WTC11 (cell line): ENCODE results near the gene CPTP. TPM values are rescaled to one million over a fixed set of nuclear protein-coding genes. Genes with fewer than 3 reads are reported as not detected.

Experiments
- ATAC-seq: fragments of 200-7000 bp; cut with Tn5 transposase; 2 replicates; pipeline ENCODE4 v1.10.0; 2021; ENCODE audit warnings: mild to moderate bottlenecking, moderate library complexity
- CTCF ChIA-PET: fragments of 300-600 bp; sonication (Branson Sonifier 250); formaldehyde crosslinking; loops from one replicate; lab custom pipeline; 2021; ENCODE audit warnings: antibody characterized with exemption; lab: Charles Lee
- POLR2A ChIA-PET: fragments of 350-600 bp; sonication (Branson Sonifier 250); formaldehyde crosslinking; loops from one replicate; lab custom pipeline; 2021; ENCODE audit warnings: antibody characterized with exemption; lab: Charles Lee
- DNase-seq: peaks from one replicate; pipeline ENCODE4 v3.0.0; 2021; ENCODE audit warnings: low spot score
- H3K27ac Mint-ChIP-seq: 2 replicates; pipeline ENCODE4 v1.8.0; 2021; ENCODE audit warnings: mixed read lengths
- H3K27me3 Mint-ChIP-seq: 2 replicates; pipeline ENCODE4 v1.8.0; 2021; ENCODE audit warnings: low read depth, mild to moderate bottlenecking, moderate library complexity, mixed read lengths
- H3K36me3 Mint-ChIP-seq: 2 replicates; pipeline ENCODE4 v1.8.0; 2021; ENCODE audit warnings: mixed read lengths
- H3K4me1 Mint-ChIP-seq: 2 replicates; pipeline ENCODE4 v1.8.0; 2022; ENCODE audit warnings: mixed read lengths
- H3K4me3 Mint-ChIP-seq: 2 replicates; pipeline ENCODE4 v1.8.0; 2021; ENCODE audit warnings: mild to moderate bottlenecking, moderate library complexity, mixed read lengths
- H3K9me3 Mint-ChIP-seq: 2 replicates; pipeline ENCODE4 v1.8.0; 2021; ENCODE audit warnings: mixed read lengths
- ARID4B ChIP-seq: sonication (generic); formaldehyde crosslinking; IDR thresholded peaks from 2 replicates; pipeline ENCODE4 v1.8.0; 2023; ENCODE audit warnings: missing genetic modification reagents, mild to moderate bottlenecking, borderline replicate concordance
- E2F5 ChIP-seq: sonication (generic); formaldehyde crosslinking; IDR thresholded peaks from 2 replicates; pipeline ENCODE4 v1.8.1; 2022; ENCODE audit warnings: mild to moderate bottlenecking, moderate library complexity, missing genetic modification reagents
- ETV6 ChIP-seq: sonication (generic); formaldehyde crosslinking; IDR thresholded peaks from 2 replicates; pipeline ENCODE4 v1.8.1; 2022; ENCODE audit warnings: mild to moderate bottlenecking, missing genetic modification reagents
- FOXJ3 ChIP-seq: sonication (generic); formaldehyde crosslinking; IDR thresholded peaks from 2 replicates; pipeline ENCODE4 v1.9.0; 2021; ENCODE audit warnings: missing genetic modification reagents, mild to moderate bottlenecking, borderline replicate concordance
- FOXK1 ChIP-seq: sonication (generic); formaldehyde crosslinking; IDR thresholded peaks from 2 replicates; pipeline ENCODE4 v1.8.0; 2022; ENCODE audit warnings: mild to moderate bottlenecking, moderate library complexity, missing genetic modification reagents
- FOXP1 ChIP-seq: sonication (generic); formaldehyde crosslinking; IDR thresholded peaks from 2 replicates; pipeline ENCODE4 v1.8.0; 2022; ENCODE audit warnings: missing genetic modification reagents, mild to moderate bottlenecking, moderate library complexity, borderline replicate concordance
- GABPB1 ChIP-seq: sonication (generic); formaldehyde crosslinking; IDR thresholded peaks from 2 replicates; pipeline ENCODE4 v1.8.1; 2023; ENCODE audit warnings: mild to moderate bottlenecking, missing genetic modification reagents
- IRF1 ChIP-seq: sonication (generic); formaldehyde crosslinking; IDR thresholded peaks from 2 replicates; pipeline ENCODE4 v1.8.0; 2023; ENCODE audit warnings: missing genetic modification reagents
- JAZF1 ChIP-seq: fragments of 250-450 bp; sonication (Bioruptor Pico); IDR thresholded peaks from 2 replicates; pipeline ENCODE4 v1.9.0; 2021; ENCODE audit warnings: moderate library complexity, mild to moderate bottlenecking, inconsistent platforms
- MAX ChIP-seq: sonication (generic); formaldehyde crosslinking; IDR thresholded peaks from 2 replicates; pipeline ENCODE4 v1.8.0; 2022; ENCODE audit warnings: mild to moderate bottlenecking, missing genetic modification reagents
- MYBL2 ChIP-seq: sonication (generic); formaldehyde crosslinking; IDR thresholded peaks from 2 replicates; pipeline ENCODE4 v1.8.1; 2023; ENCODE audit warnings: mild to moderate bottlenecking, moderate library complexity, missing genetic modification reagents
- OVOL2 ChIP-seq: fragments of 250-450 bp; sonication (Bioruptor Pico); IDR thresholded peaks from 2 replicates; pipeline ENCODE4 v1.9.0; 2021; ENCODE audit warnings: mild to moderate bottlenecking, borderline replicate concordance
- RELA ChIP-seq: sonication (generic); formaldehyde crosslinking; IDR thresholded peaks from 2 replicates; pipeline ENCODE4 v1.8.1; 2022; ENCODE audit warnings: missing genetic modification reagents, mild to moderate bottlenecking, borderline replicate concordance
- RORB ChIP-seq: fragments of 250-450 bp; sonication (Bioruptor Pico); IDR thresholded peaks from 2 replicates; pipeline ENCODE4 v1.9.0; 2021; ENCODE audit warnings: mild to moderate bottlenecking
- STAT6 ChIP-seq: sonication (generic); formaldehyde crosslinking; conservative IDR thresholded peaks from 2 replicates; pipeline ENCODE4 v1.8.1; 2023; ENCODE audit warnings: mild to moderate bottlenecking, low read depth, missing genetic modification reagents, moderate library complexity
- TEAD4 ChIP-seq: sonication (generic); formaldehyde crosslinking; IDR thresholded peaks from 2 replicates; pipeline ENCODE4 v1.8.0; 2022; ENCODE audit warnings: mild to moderate bottlenecking, missing genetic modification reagents
- TP53 ChIP-seq: sonication (generic); formaldehyde crosslinking; IDR thresholded peaks from 2 replicates; pipeline ENCODE4 v1.8.1; 2023; ENCODE audit warnings: mild to moderate bottlenecking, missing genetic modification reagents
- ZNF263 ChIP-seq: sonication (generic); formaldehyde crosslinking; IDR thresholded peaks from 2 replicates; pipeline ENCODE4 v1.8.1; 2022; ENCODE audit warnings: low read depth, mild to moderate bottlenecking, moderate library complexity, missing genetic modification reagents
- total RNA-seq: library from RNA; stranded (reverse); gene quantifications from 3 replicates; pipeline ENCODE4 v1.2.3, GENCODE V29; 2021

The CPTP gene
- total RNA-seq, 1 experiment from 2014 or later, result 14.4 TPM

GRCh38 chr1:1307923-1308755 is 16.5 kb upstream of the CPTP start, which contains the start of the genes ACAP3 and PUSL1 (continued):
- TF ChIP-seq JAZF1 (CRISPR knock-in tag), result no peak
- TF ChIP-seq ETV6 (CRISPR knock-in tag), result peak; percentile 18; the same call in 1 of the 2 replicates
- TF ChIP-seq FOXJ3 (CRISPR knock-in tag), result no peak
- TF ChIP-seq GABPB1 (CRISPR knock-in tag), result peak; percentile 17; the same call in 1 of the 2 replicates
- TF ChIP-seq STAT6 (CRISPR knock-in tag), result 0 out of 2 replicates have a peak, but pooled peaks have one; percentile 52
- TF ChIP-seq OVOL2 (CRISPR knock-in tag), result no peak
- 0 out of 2 replicates have a peak, but pooled peaks have one; percentile 25 for TF ChIP-seq FOXP1 (CRISPR knock-in tag)
- TF ChIP-seq MYBL2 (CRISPR knock-in tag), result peak; percentile 5; the same call in 1 of the 2 replicates
- peak; percentile 77; the same call in 1 of the 2 replicates for TF ChIP-seq MAX (CRISPR knock-in tag)
- TF ChIP-seq E2F5 (CRISPR knock-in tag), result peak; percentile 52; the same call in 1 of the 2 replicates
- no peak for TF ChIP-seq RORB (CRISPR knock-in tag)
- TF ChIP-seq, all 79 proteins: peak for 12

GRCh38 chr1:1308756-1309250 is 15.8 kb upstream of the CPTP start:
- ATAC-seq, result no peak
- POLR2A ChIA-PET, result interaction anchor here (1.2 kb wide), 1 partner anchor 67 kb away, joined by 3 read pairs; the partner anchor contains the start of gene AURKAIP1
- H3K27ac Mint-ChIP-seq, result no peak overlapping the region
- H3K9me3 Mint-ChIP-seq, result no peaks in the 10 kb centered on the region
- H3K4me1 Mint-ChIP-seq, result peaks cover 21% of the 10 kb centered on the region
- CTCF ChIA-PET, result interaction anchor here (1.8 to 3.2 kb wide), 2 partner anchors 9 to 18 kb away, joined by 6 to 17 read pairs; no protein-coding TSS in a partner anchor
- peaks cover 6% of the 10 kb centered on the region; the same call in 1 of the 2 replicates for H3K27me3 Mint-ChIP-seq
- peak overlapping the region; percentile 70 for H3K4me3 Mint-ChIP-seq
- no peak for DNase-seq
- peak; percentile 13; the same call in 1 of the 2 replicates for TF ChIP-seq IRF1
- 0 out of 2 replicates have a peak, but pooled peaks have one; percentile 42 for TF ChIP-seq TP53 (CRISPR knock-in tag)
- TF ChIP-seq ARID4B (CRISPR knock-in tag), result peak; percentile 35; the same call in 1 of the 2 replicates
- peak; percentile 15; the same call in 1 of the 2 replicates for TF ChIP-seq MYBL2 (CRISPR knock-in tag)
- no peak for TF ChIP-seq ZNF263 (CRISPR knock-in tag)
- 0 out of 2 replicates have a peak, but pooled peaks have one; percentile 7 for TF ChIP-seq FOXK1 (CRISPR knock-in tag)
- no peak for TF ChIP-seq TEAD4 (CRISPR knock-in tag)
- TF ChIP-seq RELA (CRISPR knock-in tag), result peak; percentile 21; the same call in 1 of the 2 replicates
- peaks cover 12% of the 10 kb centered on the region for H3K36me3 Mint-ChIP-seq
